Measurements from ENCODE around the gene IMP4.

IMP4 gene

DNA sequence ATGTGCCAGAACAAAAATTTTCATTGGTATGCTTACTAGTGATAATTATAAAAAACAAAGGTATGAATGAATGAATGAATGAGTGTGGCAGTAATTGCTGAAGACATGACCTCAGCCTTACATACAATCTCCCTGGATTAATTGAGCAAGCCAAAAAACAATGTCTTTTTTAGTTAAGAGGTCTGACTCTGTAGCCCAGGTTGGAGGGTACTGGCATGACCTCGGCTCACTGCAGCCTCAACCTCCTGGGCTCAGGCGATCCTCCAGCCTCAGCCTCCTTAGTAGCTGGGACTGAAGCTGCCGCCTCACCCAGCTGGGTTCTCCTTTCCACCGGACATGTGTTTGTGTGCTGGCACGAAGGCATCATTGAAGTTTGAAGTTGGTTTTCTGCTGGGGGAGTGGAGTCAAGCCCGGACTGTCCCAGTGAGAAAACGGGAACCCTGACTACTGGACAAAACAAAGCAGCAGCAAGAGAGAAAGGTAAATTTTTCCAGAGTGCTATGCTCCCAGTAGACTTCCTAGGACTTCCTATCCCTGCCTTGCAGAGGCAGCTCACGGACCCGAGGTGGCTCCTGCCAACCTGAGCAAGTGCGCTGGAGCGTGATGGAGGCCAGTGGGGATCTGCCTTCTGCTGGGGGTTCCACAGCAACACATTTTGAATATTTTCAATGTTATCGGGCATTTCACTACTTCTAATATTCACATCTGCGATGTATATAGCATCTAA, 6.4 kb upstream of the IMP4 start:
- no peak overlapping the region for H3K9ac ChIP-seq (ENCODE audit: low read depth in 1 of 2, low read length in 2 of 2)
- no peak overlapping the region for H3K27ac ChIP-seq (ENCODE audit: low read depth in 2 of 2, low read length in 2 of 2)
- peak overlapping the region in 1 of 2 donors; percentile 14 for H3K4me3 ChIP-seq (ENCODE audit: low read length in 2 of 2)
- H3K36me3 ChIP-seq (ENCODE audit: control insufficient read depth in 2 of 2, insufficient read depth in 2 of 2, low read length in 2 of 2) = peaks cover 11 to 22% of the 10 kb centered on the region in 2 donors
- peaks cover 7 to 13% of the 10 kb centered on the region in 2 donors for H3K4me1 ChIP-seq (ENCODE audit: control insufficient read depth in 2 of 2, insufficient read depth in 2 of 2, low read length in 2 of 2)
- H3K9me3 ChIP-seq (ENCODE audit: control insufficient read depth in 2 of 2, low read length in 2 of 2) = no peaks in the 10 kb centered on the region
- peaks cover 4 to 5% of the 10 kb centered on the region in 2 donors for H3K27me3 ChIP-seq (ENCODE audit: control insufficient read depth in 2 of 2, insufficient read depth in 2 of 2, low read length in 2 of 2)

- Histone ChIP-seq H3K9me3 (ENCODE audit: control insufficient read depth in 2 of 2, low read length in 2 of 2) (no peaks in the 10 kb centered on the region), H3K27ac (ENCODE audit: low read depth in 2 of 2, low read length in 2 of 2) (peak overlapping the region; percentile 45 to 52), H3K4me3 (ENCODE audit: low read length in 2 of 2) (peak overlapping the region; percentile 54 to 70), H3K9ac (ENCODE audit: low read depth in 1 of 2, low read length in 2 of 2) (peak overlapping the region; percentile 26 to 52), H3K36me3 (ENCODE audit: control insufficient read depth in 2 of 2, insufficient read depth in 2 of 2, low read length in 2 of 2) (peaks cover 11 to 22% of the 10 kb centered on the region in 2 donors), H3K27me3 (ENCODE audit: control insufficient read depth in 2 of 2, insufficient read depth in 2 of 2, low read length in 2 of 2) (peaks cover 0 to 2% of the 10 kb centered on the region in 2 donors), H3K4me1 (ENCODE audit: control insufficient read depth in 2 of 2, insufficient read depth in 2 of 2, low read length in 2 of 2) (peaks cover 9 to 15% of the 10 kb centered on the region in 2 donors)
Measured at GRCh38 chr2:130336877-130337734, 5.6 kb upstream of the IMP4 start.

DNA sequence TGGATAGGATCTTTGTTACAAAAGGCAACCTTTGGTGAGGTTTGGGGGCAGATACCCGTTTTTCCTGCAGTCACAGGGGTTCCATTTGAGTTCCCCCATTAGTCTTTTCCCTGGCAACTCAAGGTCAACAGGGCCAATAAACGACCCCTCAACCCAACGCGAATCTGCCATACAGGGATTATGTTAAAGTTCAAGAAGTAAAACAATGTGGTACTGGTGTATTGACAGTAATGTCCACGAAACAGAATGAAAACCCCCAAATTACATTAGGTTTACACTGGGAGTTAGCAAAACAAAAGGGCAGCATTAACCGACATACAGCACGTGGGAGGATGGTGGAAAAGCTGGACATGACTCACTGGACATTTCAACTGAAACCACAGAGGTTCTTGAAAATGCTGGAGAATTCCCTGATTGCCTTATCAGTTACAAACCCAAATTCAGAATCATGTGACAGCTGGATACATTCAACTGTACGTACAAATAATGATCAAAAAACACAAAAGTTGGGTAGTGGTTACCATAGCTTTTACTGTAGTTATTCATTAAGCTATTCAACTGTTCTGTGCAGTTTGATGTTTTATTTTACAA, 4.9 kb upstream of the IMP4 start:
- Histone ChIP-seq H3K4me3 (ENCODE audit: low read length in 2 of 2) (peak overlapping the region; percentile 54 to 70), H3K4me1 (ENCODE audit: control insufficient read depth in 2 of 2, insufficient read depth in 2 of 2, low read length in 2 of 2) (peaks cover 6 to 7% of the 10 kb centered on the region in 2 donors), H3K9me3 (ENCODE audit: control insufficient read depth in 2 of 2, low read length in 2 of 2) (no peaks in the 10 kb centered on the region), H3K9ac (ENCODE audit: low read depth in 1 of 2, low read length in 2 of 2) (no peak overlapping the region), H3K36me3 (ENCODE audit: control insufficient read depth in 2 of 2, insufficient read depth in 2 of 2, low read length in 2 of 2) (peaks cover 11 to 22% of the 10 kb centered on the region in 2 donors), H3K27me3 (ENCODE audit: control insufficient read depth in 2 of 2, insufficient read depth in 2 of 2, low read length in 2 of 2) (peaks cover 0 to 2% of the 10 kb centered on the region in 2 donors), H3K27ac (ENCODE audit: low read depth in 2 of 2, low read length in 2 of 2) (no peak overlapping the region)

GRCh38 chr2:130338793-130339345, 3.8 kb upstream of the IMP4 start:
- no peak overlapping the region for H3K27ac ChIP-seq (ENCODE audit: low read depth in 2 of 2, low read length in 2 of 2)
- peaks cover 6 to 9% of the 10 kb centered on the region in 2 donors for H3K4me1 ChIP-seq (ENCODE audit: control insufficient read depth in 2 of 2, insufficient read depth in 2 of 2, low read length in 2 of 2)

GRCh38 chr2:130339885-130340745, 2.6 kb upstream of the IMP4 start:
- H3K4me1 ChIP-seq (ENCODE audit: control insufficient read depth in 2 of 2, insufficient read depth in 2 of 2, low read length in 2 of 2) = peaks cover 6 to 12% of the 10 kb centered on the region in 2 donors
- no peak overlapping the region for H3K9ac ChIP-seq (ENCODE audit: low read depth in 1 of 2, low read length in 2 of 2)
- no peak overlapping the region for H3K27ac ChIP-seq (ENCODE audit: low read depth in 2 of 2, low read length in 2 of 2)
- peaks cover 18 to 30% of the 10 kb centered on the region in 2 donors for H3K36me3 ChIP-seq (ENCODE audit: control insufficient read depth in 2 of 2, insufficient read depth in 2 of 2, low read length in 2 of 2)
- H3K4me3 ChIP-seq (ENCODE audit: low read length in 2 of 2) = no peak overlapping the region
- no peaks in the 10 kb centered on the region for H3K9me3 ChIP-seq (ENCODE audit: control insufficient read depth in 2 of 2, low read length in 2 of 2)
- no peaks in the 10 kb centered on the region for H3K27me3 ChIP-seq (ENCODE audit: control insufficient read depth in 2 of 2, insufficient read depth in 2 of 2, low read length in 2 of 2)

More at GRCh38 chr2:130338793-130339345, 3.8 kb upstream of the IMP4 start:
- Histone ChIP-seq H3K4me3 (ENCODE audit: low read length in 2 of 2) (no peak overlapping the region), H3K9me3 (ENCODE audit: control insufficient read depth in 2 of 2, low read length in 2 of 2) (no peaks in the 10 kb centered on the region), H3K36me3 (ENCODE audit: control insufficient read depth in 2 of 2, insufficient read depth in 2 of 2, low read length in 2 of 2) (peaks cover 11 to 22% of the 10 kb centered on the region in 2 donors), H3K9ac (ENCODE audit: low read depth in 1 of 2, low read length in 2 of 2) (no peak overlapping the region), H3K27me3 (ENCODE audit: control insufficient read depth in 2 of 2, insufficient read depth in 2 of 2, low read length in 2 of 2) (peaks cover 0 to 1% of the 10 kb centered on the region in 2 donors)

DNA sequence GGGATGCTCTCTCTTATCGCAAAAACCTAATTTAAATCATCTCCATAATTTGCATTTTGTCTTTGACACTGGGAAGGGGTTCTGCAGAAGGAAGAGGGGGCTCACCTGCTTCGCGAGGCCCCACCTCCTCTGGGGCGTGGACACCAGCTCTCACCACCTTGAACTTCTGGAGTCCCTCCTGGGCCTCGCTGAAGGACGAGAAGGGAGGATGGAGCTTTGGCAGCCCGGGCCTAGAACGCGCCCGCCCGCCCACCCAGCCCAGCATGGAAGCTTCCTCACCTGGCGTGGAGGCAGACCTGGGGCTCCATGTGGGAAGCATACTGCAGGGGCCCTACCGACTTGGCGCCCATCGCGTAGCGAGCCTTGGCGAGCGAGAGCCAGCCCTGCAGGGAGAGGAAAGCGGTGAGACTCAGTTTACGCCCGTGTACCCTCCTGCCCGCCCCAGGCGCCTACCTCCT, 1.1 kb upstream of the IMP4 start:
- Histone ChIP-seq H3K4me1 (ENCODE audit: control insufficient read depth in 2 of 2, insufficient read depth in 2 of 2, low read length in 2 of 2) (peaks cover 6 to 12% of the 10 kb centered on the region in 2 donors), H3K27ac (ENCODE audit: low read depth in 2 of 2, low read length in 2 of 2) (peak overlapping the region; percentile 89 to 94), H3K9ac (ENCODE audit: low read depth in 1 of 2, low read length in 2 of 2) (peak overlapping the region; percentile 71 to 87), H3K36me3 (ENCODE audit: control insufficient read depth in 2 of 2, insufficient read depth in 2 of 2, low read length in 2 of 2) (peaks cover 33 to 45% of the 10 kb centered on the region in 2 donors), H3K4me3 (ENCODE audit: low read length in 2 of 2) (peak overlapping the region; percentile 87 to 98), H3K9me3 (ENCODE audit: control insufficient read depth in 2 of 2, low read length in 2 of 2) (no peaks in the 10 kb centered on the region), H3K27me3 (ENCODE audit: control insufficient read depth in 2 of 2, insufficient read depth in 2 of 2, low read length in 2 of 2) (no peaks in the 10 kb centered on the region)

- peak overlapping the region; percentile 89 to 94 for H3K27ac ChIP-seq (ENCODE audit: low read depth in 2 of 2, low read length in 2 of 2)
- no peaks in the 10 kb centered on the region for H3K27me3 ChIP-seq (ENCODE audit: control insufficient read depth in 2 of 2, insufficient read depth in 2 of 2, low read length in 2 of 2)
- H3K4me1 ChIP-seq (ENCODE audit: control insufficient read depth in 2 of 2, insufficient read depth in 2 of 2, low read length in 2 of 2) = peaks cover 6 to 12% of the 10 kb centered on the region in 2 donors
- peaks cover 38 to 48% of the 10 kb centered on the region in 2 donors for H3K36me3 ChIP-seq (ENCODE audit: control insufficient read depth in 2 of 2, insufficient read depth in 2 of 2, low read length in 2 of 2)
- peak overlapping the region; percentile 71 to 87 for H3K9ac ChIP-seq (ENCODE audit: low read depth in 1 of 2, low read length in 2 of 2)
- H3K9me3 ChIP-seq (ENCODE audit: control insufficient read depth in 2 of 2, low read length in 2 of 2) = no peaks in the 10 kb centered on the region
- peak overlapping the region; percentile 87 to 98 for H3K4me3 ChIP-seq (ENCODE audit: low read length in 2 of 2)
Measured at GRCh38 chr2:130342020-130342532, 621 bp upstream of the IMP4 start.

- H3K27ac ChIP-seq (ENCODE audit: low read depth in 2 of 2, low read length in 2 of 2) = no peak overlapping the region
- peaks cover 38 to 45% of the 10 kb centered on the region in 2 donors for H3K36me3 ChIP-seq (ENCODE audit: control insufficient read depth in 2 of 2, insufficient read depth in 2 of 2, low read length in 2 of 2)
- no peaks in the 10 kb centered on the region for H3K9me3 ChIP-seq (ENCODE audit: control insufficient read depth in 2 of 2, low read length in 2 of 2)
- H3K27me3 ChIP-seq (ENCODE audit: control insufficient read depth in 2 of 2, insufficient read depth in 2 of 2, low read length in 2 of 2) = no peaks in the 10 kb centered on the region
- no peak overlapping the region for H3K4me3 ChIP-seq (ENCODE audit: low read length in 2 of 2)
- no peak overlapping the region for H3K9ac ChIP-seq (ENCODE audit: low read depth in 1 of 2, low read length in 2 of 2)
- H3K4me1 ChIP-seq (ENCODE audit: control insufficient read depth in 2 of 2, insufficient read depth in 2 of 2, low read length in 2 of 2) = peaks cover 6 to 12% of the 10 kb centered on the region in 2 donors
Measured at GRCh38 chr2:130344578-130344977, 1.9 kb downstream of the IMP4 start.

DNA sequence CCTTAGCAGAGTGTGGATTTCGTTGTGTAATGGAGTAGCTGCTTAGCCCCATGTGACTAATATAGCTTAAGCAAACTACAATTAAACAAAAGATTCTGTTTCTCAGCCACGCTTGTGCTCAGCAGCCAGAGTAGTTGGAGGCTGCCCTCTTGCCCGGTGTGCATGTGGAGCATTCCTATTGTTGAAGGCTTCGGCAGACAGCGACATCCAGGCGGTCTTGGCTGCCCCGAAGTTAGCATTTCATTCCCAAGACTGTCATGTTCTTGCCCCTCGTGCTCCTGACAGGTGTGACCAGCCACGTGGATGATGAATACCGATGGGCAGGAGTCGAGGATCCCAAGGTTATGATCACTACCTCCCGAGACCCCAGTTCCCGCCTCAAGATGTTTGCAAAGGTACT, 2.4 kb downstream of the IMP4 start:
- Histone ChIP-seq H3K27ac (ENCODE audit: low read depth in 2 of 2, low read length in 2 of 2) (no peak overlapping the region), H3K27me3 (ENCODE audit: control insufficient read depth in 2 of 2, insufficient read depth in 2 of 2, low read length in 2 of 2) (no peaks in the 10 kb centered on the region), H3K9me3 (ENCODE audit: control insufficient read depth in 2 of 2, low read length in 2 of 2) (no peaks in the 10 kb centered on the region), H3K4me3 (ENCODE audit: low read length in 2 of 2) (no peak overlapping the region), H3K4me1 (ENCODE audit: control insufficient read depth in 2 of 2, insufficient read depth in 2 of 2, low read length in 2 of 2) (peaks cover 6 to 12% of the 10 kb centered on the region in 2 donors), H3K36me3 (ENCODE audit: control insufficient read depth in 2 of 2, insufficient read depth in 2 of 2, low read length in 2 of 2) (peaks cover 38 to 39% of the 10 kb centered on the region in 2 donors), H3K9ac (ENCODE audit: low read depth in 1 of 2, low read length in 2 of 2) (no peak overlapping the region)
